Upper lobe of right lung (tissue), 1 donor: Measurements from ENCODE around the gene ASPSCR1. TPM values are rescaled to one million over a fixed set of nuclear protein-coding genes. Genes with fewer than 3 reads are reported as not detected.

Experiments
- ATAC-seq: fragments of 200-7000 bp; cut with Tn5 transposase; one replicate; pipeline ENCODE4 v1.9.1; 2020; ENCODE audit warnings: mild to moderate bottlenecking, moderate library complexity
- DNase-seq: peaks from one replicate; pipeline ENCODE4 v3.0.0-alpha.2; 2020
- H3K27ac ChIP-seq: fragments of 200-600 bp; one replicate; pipeline ENCODE4 v1.8.0; 2022
- H3K27me3 ChIP-seq: fragments of 200-600 bp; one replicate; pipeline ENCODE4 v1.8.0; 2022; ENCODE audit warnings: mild to moderate bottlenecking
- H3K36me3 ChIP-seq: fragments of 200-600 bp; one replicate; pipeline ENCODE4 v1.8.0; 2022
- H3K4me1 ChIP-seq: fragments of 200-600 bp; one replicate; pipeline ENCODE4 v1.8.0; 2022
- H3K4me3 ChIP-seq: fragments of 200-600 bp; one replicate; pipeline ENCODE4 v1.8.0; 2022; ENCODE audit warnings: mild to moderate bottlenecking
- H3K9me3 ChIP-seq: fragments of 200-600 bp; one replicate; pipeline ENCODE4 v1.8.0; 2022
- CTCF ChIP-seq: fragments of 200-600 bp; IDR thresholded peaks from one replicate; pipeline ENCODE4 v1.8.0; 2022; ENCODE audit warnings: antibody characterized with exemption
- intact Hi-C: fragments of 100-400 bp; cut with DNase I; formaldehyde crosslinking; loops from one replicate; pipeline ENCODE4 v1.11.0; 2022
- total RNA-seq: library from RNA; stranded (reverse); fragmentation: NEBNext Ultra II Directional; extraction: Animal tissue kit (Norgen Biotek cat#: 25700); gene quantifications from one replicate; pipeline ENCODE4 v1.2.1, GENCODE V29; 2021
- donor health status: DM: no; HTN: yes; CAD: no; lungs with severe emphysema.

The ASPSCR1 gene
- total RNA-seq, 1 donor from 2014 or later, result 50.3 TPM

- DNase-seq (no peak), ATAC-seq (no peak)
- H3K36me3 ChIP-seq, result no peaks in the 10 kb centered on the region
- no peaks in the 10 kb centered on the region for H3K9me3 ChIP-seq
- no peak for TF ChIP-seq CTCF
- H3K4me1 ChIP-seq, result peaks cover 22% of the 10 kb centered on the region
- no peaks in the 10 kb centered on the region for H3K27me3 ChIP-seq
- H3K4me3 ChIP-seq, result no peak overlapping the region
- intact Hi-C loops, result loop anchor here (5.0 to 10.0 kb wide), 2 partner anchors 124 to 301 kb away; partner anchors contain the start of gene SECTM1
- H3K27ac ChIP-seq, result no peak overlapping the region
These were observed 56.1 kb downstream of the ASPSCR1 start for GRCh38 chr17:82033359-82034085.

GRCh38 chr17:82034371-82035011 is 57.1 kb downstream of the ASPSCR1 start:
- H3K4me3 ChIP-seq, result no peak overlapping the region
- no peak for ATAC-seq
- TF ChIP-seq CTCF, result no peak
- DNase-seq, result no peak
- H3K27ac ChIP-seq, result no peak overlapping the region
- no peaks in the 10 kb centered on the region for H3K36me3 ChIP-seq
- intact Hi-C loops, result loop anchor here (5.0 to 10.0 kb wide), 2 partner anchors 123 to 300 kb away; partner anchors contain the start of gene SECTM1
- H3K9me3 ChIP-seq, result no peaks in the 10 kb centered on the region
- peaks cover 22% of the 10 kb centered on the region for H3K4me1 ChIP-seq
- H3K27me3 ChIP-seq, result no peaks in the 10 kb centered on the region

GRCh38 chr17:82035488-82035887 is 58.1 kb downstream of the ASPSCR1 start:
- H3K36me3 ChIP-seq, result no peaks in the 10 kb centered on the region
- no peak overlapping the region for H3K4me3 ChIP-seq
- H3K27ac ChIP-seq, result no peak overlapping the region
- no peak for ATAC-seq
- no peaks in the 10 kb centered on the region for H3K27me3 ChIP-seq
- H3K9me3 ChIP-seq, result no peaks in the 10 kb centered on the region
- no peak for DNase-seq
- TF ChIP-seq CTCF, result no peak
- H3K4me1 ChIP-seq, result peaks cover 18% of the 10 kb centered on the region
- intact Hi-C loops, result loop anchor here (10.0 kb wide), 1 partner anchor 299 kb away; the partner anchor contains the start of gene SECTM1

GRCh38 chr17:82035956-82036633 is 58.7 kb downstream of the ASPSCR1 start:
- ATAC-seq, result no peak
- TF ChIP-seq CTCF, result no peak
- Histone ChIP-seq H3K36me3 (no peaks in the 10 kb centered on the region), H3K27ac (peak overlapping the region; percentile 95), H3K9me3 (no peaks in the 10 kb centered on the region), H3K4me1 (peaks cover 18% of the 10 kb centered on the region), H3K27me3 (no peaks in the 10 kb centered on the region), H3K4me3 (peak overlapping the region; percentile 65)
- intact Hi-C loops, result loop anchor here (10.0 kb wide), 1 partner anchor 299 kb away; the partner anchor contains the start of gene SECTM1
- DNase-seq, result no peak

- DNase-seq (no peak), ATAC-seq (no peak)
- Histone ChIP-seq H3K27me3 (no peaks in the 10 kb centered on the region), H3K4me3 (peak overlapping the region; percentile 65), H3K36me3 (no peaks in the 10 kb centered on the region), H3K27ac (peak overlapping the region; percentile 95), H3K4me1 (peaks cover 18% of the 10 kb centered on the region), H3K9me3 (no peaks in the 10 kb centered on the region)
- intact Hi-C loops, result loop anchor here (10.0 kb wide), 1 partner anchor 298 kb away; the partner anchor contains the start of gene SECTM1
- no peak for TF ChIP-seq CTCF
These were observed 59.2 kb downstream of the ASPSCR1 start for GRCh38 chr17:82036634-82037091.
